ENCODE measurements around the gene IL24.

DNA sequence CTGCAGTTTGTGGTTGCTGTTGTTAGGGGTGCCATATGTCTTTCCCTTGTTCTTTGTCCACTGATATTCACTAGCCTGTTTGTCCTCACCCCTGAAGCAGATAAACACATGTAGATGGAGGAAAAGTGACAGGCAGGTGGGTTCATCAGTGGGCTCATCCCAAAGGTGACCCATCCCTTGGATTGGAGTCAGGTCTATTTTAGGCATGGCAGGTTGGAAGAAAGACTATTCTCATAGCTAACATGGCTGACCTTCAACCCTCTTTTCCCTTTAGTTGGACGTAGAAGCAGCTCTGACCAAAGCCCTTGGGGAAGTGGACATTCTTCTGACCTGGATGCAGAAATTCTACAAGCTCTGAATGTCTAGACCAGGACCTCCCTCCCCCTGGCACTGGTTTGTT is 5.5 kb downstream of the IL24 start:
- TF ChIP-seq POLR2A (IDR thresholded peaks at IDR 0.05; ENCODE audit: low read length), result no peak
- no peak for TF ChIP-seq GATA1 (IDR thresholded peaks at IDR 0.05; ENCODE audit: low read depth, low read length)

All from erythroblast (primary cell).